Fibroblast of skin of left biceps (primary cell): ENCODE results near the gene APOBEC2.

Experiments used
- DNase-seq, 2 experiments: peaks; one replicate each; pipeline ENCODE4 v3.0.0-alpha.2; 2013; ENCODE audit warnings: low read depth in 2 of 2

APOBEC2 gene

GRCh38 chr6:41088451-41088850 is 35.4 kb downstream of the APOBEC2 start:
- no peak for DNase-seq

- no peak for DNase-seq
These were observed 38.1 kb downstream of the APOBEC2 start for GRCh38 chr6:41090841-41091761.

- DNase-seq: no peak
These were observed 39.6 kb downstream of the APOBEC2 start for GRCh38 chr6:41092421-41093140.

- DNase-seq: no peak
These were observed 40.7 kb downstream of the APOBEC2 start for GRCh38 chr6:41093729-41094128.

GRCh38 chr6:41097467-41098090 is 44.6 kb downstream of the APOBEC2 start:
- peak; percentile 59 to 70 for DNase-seq

GRCh38 chr6:41098366-41098765 is 45.4 kb downstream of the APOBEC2 start:
- no peak for DNase-seq

- no peak for DNase-seq
These were observed 47.9 kb downstream of the APOBEC2 start for GRCh38 chr6:41100871-41101287.

- no peak for DNase-seq
These were observed 50.8 kb downstream of the APOBEC2 start for GRCh38 chr6:41103847-41104246.

- DNase-seq: no peak
These were observed 58.0 kb downstream of the APOBEC2 start for GRCh38 chr6:41111017-41111416.
